Vagina (tissue), 2 donors: Measurements from ENCODE around the gene CHRNB4.

Source experiments
- POLR2A ChIP-seq, 2 donors: fragments of 450-650 bp; IDR thresholded peaks; one replicate each; pipeline ENCODE4 v1.6.1; 2017; ENCODE audit warnings: antibody characterized with exemption in 2 of 2, mild to moderate bottlenecking in 2 of 2, moderate library complexity in 2 of 2
- POLR2AphosphoS5 ChIP-seq, 2 donors: sonication (generic); formaldehyde crosslinking; IDR thresholded peaks; one replicate each; pipeline ENCODE4 v1.9.0; 2017; ENCODE audit warnings: antibody characterized with exemption in 2 of 2, mild to moderate bottlenecking in 2 of 2, low read depth in 1 of 2; ENCODE audit not compliant: insufficient read depth in 1 of 2

GRCh38 chr15:78681281-78682003 lies 40.4 kb upstream of the CHRNB4 start:
- TF ChIP-seq POLR2AphosphoS5 (IDR thresholded peaks at IDR 0.05; ENCODE audit: insufficient read depth in 1 of 2, low read depth in 1 of 2): no peak
- TF ChIP-seq POLR2A (IDR thresholded peaks at IDR 0.05): no peak
